ENCODE measurements around the gene LRRC74A. TPM values are rescaled to one million over a fixed set of nuclear protein-coding genes. Genes with fewer than 3 reads are reported as not detected.
"Not testable (repeated sequence)": the region's sequence is repeated elsewhere in the genome, so short reads cannot be mapped to it uniquely, and the experiment has no call there.

LRRC74A gene
- total RNA-seq, 1 donor from 2014 or later, result not detected

DNA sequence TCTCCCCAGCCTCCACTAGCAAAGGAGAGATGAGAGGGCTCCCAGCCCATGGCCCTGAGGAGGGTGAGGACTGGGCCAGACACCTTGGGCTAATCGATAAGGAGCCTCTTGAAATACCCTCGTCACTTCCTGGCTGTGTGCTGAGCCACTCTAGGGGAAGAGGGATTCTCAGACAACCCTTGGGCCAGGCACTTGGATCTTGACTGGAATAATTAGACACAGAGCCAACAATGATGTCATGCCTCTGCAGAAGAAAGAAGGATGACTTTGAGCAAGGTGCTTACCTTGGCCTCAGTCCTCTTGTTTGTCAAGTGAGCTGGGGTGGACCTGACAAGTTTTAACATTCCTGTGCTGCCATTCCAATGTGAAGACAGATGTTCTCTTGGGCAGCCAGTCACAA is 83.1 kb downstream of the LRRC74A start:
- H3K4me3 ChIP-seq (ENCODE audit: low read depth, low read length), result no peak overlapping the region
- H3K27me3 ChIP-seq (ENCODE audit: control insufficient read depth, insufficient read depth, low read length), result no peaks in the 10 kb centered on the region
- DNase-seq (ENCODE audit: low read depth) (peak; percentile 72), FAIRE-seq (no peak)
- no peaks in the 10 kb centered on the region for H3K36me3 ChIP-seq (ENCODE audit: control insufficient read depth, insufficient read depth, low read length)
- TF ChIP-seq CTCF (IDR thresholded peaks at IDR 0.05; ENCODE audit: insufficient read depth, low read length, severe bottlenecking), result no peak

- Histone ChIP-seq H3K36me3 (ENCODE audit: control insufficient read depth, insufficient read depth, low read length) (no peaks in the 10 kb centered on the region), H3K27me3 (ENCODE audit: control insufficient read depth, insufficient read depth, low read length) (no peaks in the 10 kb centered on the region), H3K4me3 (ENCODE audit: low read depth, low read length) (no peak overlapping the region)
- DNase-seq (ENCODE audit: low read depth) (no peak), FAIRE-seq (no peak)
- no peak for TF ChIP-seq CTCF (IDR thresholded peaks at IDR 0.05; ENCODE audit: insufficient read depth, low read length, severe bottlenecking)
Observed at GRCh38 chr14:76910371-76910890, 84.2 kb downstream of the LRRC74A start.

DNA sequence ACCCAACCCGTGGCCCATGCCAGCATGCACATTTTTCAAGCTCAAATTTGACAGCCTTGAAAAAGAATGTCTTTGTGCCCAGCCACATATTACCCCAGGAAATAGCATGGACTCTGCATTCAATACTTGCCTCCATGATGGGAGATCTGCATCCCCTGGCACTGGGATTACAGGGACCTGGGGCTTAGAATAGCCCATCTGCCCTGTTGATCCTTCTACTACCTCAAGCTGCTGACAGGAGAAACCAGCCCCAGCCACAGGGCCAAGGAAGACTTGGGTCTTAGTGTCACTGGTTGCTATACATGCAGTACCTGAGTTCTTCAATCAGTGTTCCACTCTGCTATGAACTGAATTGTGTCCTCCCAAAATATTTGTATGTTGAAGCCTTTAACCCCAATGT is 85.3 kb downstream of the LRRC74A start:
- DNase-seq (ENCODE audit: low read depth) (no peak), FAIRE-seq (no peak)
- no peak overlapping the region for H3K4me3 ChIP-seq (ENCODE audit: low read depth, low read length)
- H3K36me3 ChIP-seq (ENCODE audit: control insufficient read depth, insufficient read depth, low read length), result no peaks in the 10 kb centered on the region
- no peaks in the 10 kb centered on the region for H3K27me3 ChIP-seq (ENCODE audit: control insufficient read depth, insufficient read depth, low read length)
- no peak for TF ChIP-seq CTCF (IDR thresholded peaks at IDR 0.05; ENCODE audit: insufficient read depth, low read length, severe bottlenecking)

- H3K27me3 ChIP-seq (ENCODE audit: control insufficient read depth, insufficient read depth, low read length); H3K36me3 ChIP-seq (ENCODE audit: control insufficient read depth, insufficient read depth, low read length); FAIRE-seq; H3K4me3 ChIP-seq (ENCODE audit: low read depth, low read length): not testable (repeated sequence)
- peak; percentile 72 for DNase-seq (ENCODE audit: low read depth)
Observed at GRCh38 chr14:76914533-76915081, 88.4 kb downstream of the LRRC74A start.

DNA sequence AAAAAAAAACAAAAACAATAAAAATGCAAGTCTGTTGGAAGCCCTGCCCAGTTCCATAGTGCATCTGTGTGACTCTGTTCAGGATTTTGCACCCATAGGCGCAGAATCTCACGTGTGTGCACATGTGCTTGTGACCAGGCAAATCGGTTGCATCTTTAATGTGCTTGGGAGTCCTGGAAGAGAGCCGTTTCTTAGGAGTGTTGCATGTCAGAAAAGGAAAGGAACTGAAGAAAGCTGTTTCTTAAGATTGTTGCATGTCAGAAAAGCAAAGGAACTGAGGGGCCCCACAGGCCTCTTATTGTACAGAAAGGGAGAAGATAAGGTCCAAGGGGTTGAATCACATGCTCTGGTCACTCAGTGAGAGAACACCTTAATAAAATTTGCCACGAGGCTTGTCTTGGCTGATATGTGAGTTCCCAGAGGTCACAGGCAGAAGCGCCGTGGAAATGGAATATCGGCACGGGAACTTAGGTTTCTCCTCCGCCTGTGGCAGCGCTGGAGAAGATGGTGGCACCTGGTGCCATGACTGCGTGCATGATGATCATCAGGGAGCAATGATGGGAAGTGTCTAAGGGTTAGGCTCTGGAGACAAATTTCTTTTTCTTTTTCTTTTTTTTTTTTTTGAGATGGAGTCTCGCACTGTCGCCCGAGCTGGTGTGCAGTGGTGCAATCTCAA is 90.0 kb downstream of the LRRC74A start:
- no peak for TF ChIP-seq CTCF (IDR thresholded peaks at IDR 0.05; ENCODE audit: insufficient read depth, low read length, severe bottlenecking)
- no peaks in the 10 kb centered on the region for H3K36me3 ChIP-seq (ENCODE audit: control insufficient read depth, insufficient read depth, low read length)

GRCh38 chr14:76917158-76917596 is 91.0 kb downstream of the LRRC74A start:
- peak; percentile 89 for TF ChIP-seq CTCF (IDR thresholded peaks at IDR 0.05; ENCODE audit: insufficient read depth, low read length, severe bottlenecking)
- peak; percentile 68 for DNase-seq (ENCODE audit: low read depth)
- H3K36me3 ChIP-seq (ENCODE audit: control insufficient read depth, insufficient read depth, low read length), result no peaks in the 10 kb centered on the region
- FAIRE-seq, result no peak
- no peaks in the 10 kb centered on the region for H3K27me3 ChIP-seq (ENCODE audit: control insufficient read depth, insufficient read depth, low read length)
- no peak overlapping the region for H3K4me3 ChIP-seq (ENCODE audit: low read depth, low read length)

More for the DNA sequence above, 90.0 kb downstream of the LRRC74A start:
- Histone ChIP-seq H3K4me3 (ENCODE audit: low read depth, low read length) (no peak overlapping the region), H3K27me3 (ENCODE audit: control insufficient read depth, insufficient read depth, low read length) (no peaks in the 10 kb centered on the region)
- no peak for FAIRE-seq
- no peak for DNase-seq (ENCODE audit: low read depth)
